NT2/D1 (cell line): ENCODE results near the gene AQP11.
"Not testable (repeated sequence)": the region's sequence is repeated elsewhere in the genome, so short reads cannot be mapped to it uniquely, and the experiment has no call there.

Experiments
- DNase-seq: peaks from one replicate; pipeline ENCODE4 v3.0.0-alpha.2; 2011; ENCODE audit warnings: low read depth, low spot score
- H3K27me3 ChIP-seq: 2 replicates; pipeline ENCODE4 v1.6.0; 2011; ENCODE audit warnings: mild to moderate bottlenecking; ENCODE audit not compliant: insufficient read length, insufficient read depth
- H3K36me3 ChIP-seq: 2 replicates; pipeline ENCODE4 v1.6.1; 2011; ENCODE audit warnings: mild to moderate bottlenecking, low read length, mixed read lengths; ENCODE audit not compliant: insufficient read depth, insufficient read length
- H3K4me1 ChIP-seq: 2 replicates; pipeline ENCODE4 v1.5.1; 2011; ENCODE audit not compliant: insufficient read depth, insufficient read length
- H3K4me3 ChIP-seq: 2 replicates; pipeline ENCODE4 v1.5.1; 2011; ENCODE audit warnings: low read depth; ENCODE audit not compliant: insufficient read length
- H3K9ac ChIP-seq: 2 replicates; pipeline ENCODE4 v1.6.0; 2011; ENCODE audit warnings: low read depth; ENCODE audit not compliant: insufficient read length
- H3K9me3 ChIP-seq: 2 replicates; pipeline ENCODE4 v1.5.1; 2011; ENCODE audit warnings: mild to moderate bottlenecking, low read length; ENCODE audit not compliant: insufficient read depth
- SUZ12 ChIP-seq: IDR thresholded peaks from 2 replicates; pipeline ENCODE4 v1.6.1; 2011; ENCODE audit not compliant: insufficient read length, insufficient read depth; ENCODE audit errors: extremely low read depth
- YY1 ChIP-seq: IDR thresholded peaks from 2 replicates; pipeline ENCODE4 v1.6.1; 2011; ENCODE audit not compliant: insufficient read length, insufficient read depth
- ZNF274 ChIP-seq: IDR thresholded peaks from 2 replicates; pipeline ENCODE4 v1.6.1; 2011; ENCODE audit warnings: mild to moderate bottlenecking, low read depth, low read length

The AQP11 gene

GRCh38 chr11:77619576-77620198, 29.9 kb downstream of the AQP11 start:
- Histone ChIP-seq H3K27me3 (no peaks in the 10 kb centered on the region), H3K36me3 (peaks cover 78% of the 10 kb centered on the region), H3K9ac (no peak overlapping the region), H3K4me3 (no peak overlapping the region), H3K9me3 (no peaks in the 10 kb centered on the region), H3K4me1 (no peaks in the 10 kb centered on the region)
- TF ChIP-seq YY1 (no peak), ZNF274 (no peak), SUZ12 (no peak)
- DNase-seq, result peak; percentile 43

- DNase-seq, result no peak
- Histone ChIP-seq H3K4me1 (no peaks in the 10 kb centered on the region), H3K4me3 (no peak overlapping the region), H3K27me3 (no peaks in the 10 kb centered on the region), H3K9ac (no peak overlapping the region), H3K36me3 (peaks cover 44% of the 10 kb centered on the region), H3K9me3 (no peaks in the 10 kb centered on the region)
- TF ChIP-seq YY1 (no peak), SUZ12 (no peak), ZNF274 (no peak)
These were observed 40.5 kb downstream of the AQP11 start for GRCh38 chr11:77630157-77630710.

- not testable (repeated sequence) for H3K4me1 ChIP-seq, H3K27me3 ChIP-seq, H3K4me3 ChIP-seq, H3K9me3 ChIP-seq, H3K9ac ChIP-seq, DNase-seq
- H3K36me3 ChIP-seq, result peaks cover 34% of the 10 kb centered on the region
These were observed 44.2 kb downstream of the AQP11 start for GRCh38 chr11:77633926-77634325.

- Histone ChIP-seq H3K27me3 (no peaks in the 10 kb centered on the region), H3K4me1 (no peaks in the 10 kb centered on the region), H3K4me3 (peak overlapping the region; percentile 86), H3K9ac (peak overlapping the region; percentile 93), H3K9me3 (no peaks in the 10 kb centered on the region), H3K36me3 (peaks cover 22% of the 10 kb centered on the region)
- TF ChIP-seq ZNF274 (no peak), YY1 (no peak), SUZ12 (no peak)
- no peak for DNase-seq
These were observed 47.1 kb downstream of the AQP11 start for GRCh38 chr11:77636731-77637344.

- TF ChIP-seq YY1, result no peak
- no peak for TF ChIP-seq SUZ12
- TF ChIP-seq ZNF274, result no peak
- Histone ChIP-seq H3K27me3 (no peaks in the 10 kb centered on the region), H3K9ac (peak within 1 kb of the TSS; percentile 93), H3K4me3 (peak within 1 kb of the TSS; percentile 86), H3K9me3 (no peaks in the 10 kb centered on the region), H3K36me3 (peaks cover 17% of the 10 kb centered on the region), H3K4me1 (no peaks in the 10 kb centered on the region)
- peak; percentile 87 for DNase-seq
These were observed 47.8 kb downstream of the AQP11 start, which contains the start of gene CLNS1A for GRCh38 chr11:77637345-77638165. TSS of gene CLNS1A (minus strand) at chr11:77637794. CDS start at chr11:77637714, 80 bp downstream.

GRCh38 chr11:77642228-77642627, 52.5 kb downstream of the AQP11 start:
- no peaks in the 10 kb centered on the region for H3K27me3 ChIP-seq
- no peak for DNase-seq
- H3K4me1 ChIP-seq, result no peaks in the 10 kb centered on the region
- no peak overlapping the region for H3K9ac ChIP-seq
- no peaks in the 10 kb centered on the region for H3K9me3 ChIP-seq
- TF ChIP-seq SUZ12 (no peak), ZNF274 (no peak), YY1 (no peak)
- H3K36me3 ChIP-seq, result no peaks in the 10 kb centered on the region
- no peak overlapping the region for H3K4me3 ChIP-seq

DNA sequence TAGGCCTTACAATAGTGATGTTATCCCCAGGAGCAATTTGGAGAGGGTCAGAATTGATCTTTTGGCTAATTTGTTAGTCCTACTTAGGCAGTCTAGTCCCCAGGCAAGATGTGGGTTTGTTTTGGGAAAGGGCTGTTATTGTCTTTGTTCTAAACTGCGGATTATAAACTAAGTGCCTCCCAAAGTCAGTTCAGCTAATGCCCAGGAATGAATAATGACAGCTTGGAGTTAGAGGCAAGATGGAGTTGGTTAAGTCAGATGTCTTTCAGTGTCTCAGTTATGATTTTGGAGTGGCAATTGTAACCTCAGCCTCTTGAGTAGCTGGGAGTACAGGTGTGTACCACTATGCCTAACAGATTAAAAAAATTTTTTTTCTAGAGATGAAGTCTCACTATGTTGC, 55.1 kb downstream of the AQP11 start:
- no peaks in the 10 kb centered on the region for H3K4me1 ChIP-seq
- no peak overlapping the region for H3K9ac ChIP-seq
- no peaks in the 10 kb centered on the region for H3K27me3 ChIP-seq
- TF ChIP-seq SUZ12 (no peak), ZNF274 (no peak), YY1 (no peak)
- DNase-seq, result no peak
- H3K9me3 ChIP-seq, result no peaks in the 10 kb centered on the region
- H3K4me3 ChIP-seq, result no peak overlapping the region
- H3K36me3 ChIP-seq, result no peaks in the 10 kb centered on the region
